K562 (cell line): ENCODE data around the gene HDAC6. TPM values are rescaled to one million over a fixed set of nuclear protein-coding genes. Genes with fewer than 3 reads are reported as not detected.

Experiments
- ADNP ChIP-seq: fragments of 200-800 bp; sonication (Bioruptor generic); IDR thresholded peaks from 2 replicates; pipeline ENCODE4 v1.6.1; 2016; ENCODE audit warnings: missing genetic modification characterization, missing compliant biosample characterization
- BMI1 ChIP-seq: fragments of 150-350 bp; IDR thresholded peaks from 2 replicates; pipeline ENCODE4 v1.6.1; 2014; ENCODE audit warnings: low read length
- CBFB ChIP-seq: sonication (generic); formaldehyde crosslinking; IDR thresholded peaks from 2 replicates; pipeline ENCODE4 v1.4.0; 2020; ENCODE audit warnings: mild to moderate bottlenecking, missing genetic modification reagents
- CREM ChIP-seq: IDR thresholded peaks from 2 replicates; pipeline ENCODE4 v1.6.1; 2014; ENCODE audit warnings: antibody characterized with exemption, low read depth
- DDX20 ChIP-seq: fragments of 450-650 bp; IDR thresholded peaks from 2 replicates; pipeline ENCODE4 v1.6.1; 2016; ENCODE audit warnings: missing genetic modification characterization, low read depth, mild to moderate bottlenecking, missing compliant biosample characterization, moderate library complexity
- ESRRB ChIP-seq: fragments of 250-450 bp; sonication (Bioruptor Pico); IDR thresholded peaks from 2 replicates; pipeline ENCODE4 v1.5.0; 2020; ENCODE audit warnings: mild to moderate bottlenecking, moderate library complexity, borderline replicate concordance
- JUND ChIP-seq, 2 experiments: IDR thresholded peaks; 2 replicates in 1 of 2; 3 replicates in 1 of 2; pipeline ENCODE4 v1.6.1; 2011; ENCODE audit warnings: borderline replicate concordance in 2 of 2, low read depth in 2 of 2, low read length in 2 of 2, improper control_type of control experiment in 1 of 2, missing biosample characterization in 1 of 2, missing genetic modification characterization in 1 of 2, missing genetic modification reagents in 1 of 2
- MECOM ChIP-seq: fragments of 250-450 bp; sonication (Bioruptor Pico); IDR thresholded peaks from 2 replicates; pipeline ENCODE4 v1.8.0; 2022; ENCODE audit warnings: inconsistent platforms
- MTA1 ChIP-seq: fragments of 450-650 bp; IDR thresholded peaks from 2 replicates; pipeline ENCODE4 v1.6.1; 2017; ENCODE audit warnings: borderline replicate concordance
- POLR2A ChIP-seq: fragments of 450-650 bp; conservative IDR thresholded peaks from 2 replicates; pipeline ENCODE4 v1.6.1; 2016
- RUNX1 ChIP-seq: sonication (generic); IDR thresholded peaks from 2 replicates; pipeline ENCODE4 v1.6.1; 2016; ENCODE audit warnings: antibody characterized with exemption, low read depth
- SMARCB1 ChIP-seq: IDR thresholded peaks from 2 replicates; pipeline ENCODE4 v1.6.1; 2011; ENCODE audit warnings: improper control_type of control experiment, low read depth; ENCODE audit not compliant: insufficient read length
- SNIP1 ChIP-seq: fragments of 450-650 bp; IDR thresholded peaks from 2 replicates; pipeline ENCODE4 v1.7.1; 2017; ENCODE audit warnings: low read depth, mild to moderate bottlenecking
- XRCC5 ChIP-seq: fragments of 200-400 bp; formaldehyde crosslinking; IDR thresholded peaks from 2 replicates; pipeline ENCODE4 v1.6.1; 2017; ENCODE audit warnings: low read depth, mild to moderate bottlenecking, low read length
- ZNF217 ChIP-seq: sonication (generic); formaldehyde crosslinking; IDR thresholded peaks from 2 replicates; pipeline ENCODE4 v1.8.0; 2022; ENCODE audit warnings: mild to moderate bottlenecking, missing genetic modification reagents
- ZNF232 ChIP-seq: sonication (generic); formaldehyde crosslinking; IDR thresholded peaks from 2 replicates; pipeline ENCODE4 v1.8.0; 2022; ENCODE audit warnings: mild to moderate bottlenecking, missing genetic modification reagents
- ZNF274 ChIP-seq: IDR thresholded peaks from 2 replicates; pipeline ENCODE4 v1.6.1; 2011; ENCODE audit warnings: low read depth, mild to moderate bottlenecking, low read length, moderate library complexity, borderline replicate concordance
- ZNF282 ChIP-seq: sonication (generic); formaldehyde crosslinking; IDR thresholded peaks from 2 replicates; pipeline ENCODE4 v1.8.1; 2023; ENCODE audit warnings: missing genetic modification reagents
- ZNF75A ChIP-seq: fragments of 450-650 bp; formaldehyde crosslinking; IDR thresholded peaks from 2 replicates; pipeline ENCODE4 v1.4.0; 2020; ENCODE audit warnings: mild to moderate bottlenecking
- polyA plus RNA-seq, 8 experiments: library from polyadenylated mRNA; depleted of rRNA in 4 of 8; stranded (reverse) in 5 of 8; unstranded in 3 of 8; fragments of >200 nt; fragmentation: Nextera tagmentation in 2 of 8; fragmentation: Illumina TruSeq in 1 of 8; extraction: Ambion mirVana in 2 of 8; extraction: Trizol in 1 of 8; gene quantifications; 2 replicates each; pipeline versions ENCODE4 v1.2.1 to v1.2.3, GENCODE V29; 2011 to 2014; ENCODE audit warnings: inconsistent platforms in 1 of 8, missing spikeins in 1 of 8
- total RNA-seq, 7 experiments: library from RNA; depleted of rRNA in 6 of 7; stranded (reverse); fragments of >200 nt in 6 of 7; fragmentation: Illumina TruSeq in 2 of 7; extraction: Trizol in 2 of 7; gene quantifications; 2 replicates each; pipeline versions ENCODE4 v1.2.1 to v1.2.3, GENCODE V29; 2011 to 2021; ENCODE audit warnings: low replicate concordance in 1 of 7
- TF ChIP-seq, protein P1 (sequence below): fragments of 250-450 bp; sonication (Bioruptor Pico); IDR thresholded peaks from 2 replicates; pipeline ENCODE4 v1.5.0; 2020; ENCODE audit warnings: mild to moderate bottlenecking, borderline replicate concordance
- TF ChIP-seq, protein P2 (sequence below): sonication (generic); formaldehyde crosslinking; IDR thresholded peaks from 2 replicates; pipeline ENCODE4 v1.8.0; 2022; ENCODE audit warnings: mild to moderate bottlenecking, missing genetic modification reagents, borderline replicate concordance
- TF ChIP-seq, protein P3 (sequence below): fragments of 450-650 bp; formaldehyde crosslinking; IDR thresholded peaks from 2 replicates; pipeline ENCODE4 v1.4.0; 2020; ENCODE audit warnings: mild to moderate bottlenecking, moderate library complexity
- TF ChIP-seq, protein P4 (sequence below): fragments of 450-650 bp; conservative IDR thresholded peaks from 2 replicates; pipeline ENCODE4 v1.6.1; 2016; ENCODE audit warnings: missing genetic modification characterization, low read depth, mild to moderate bottlenecking, control low read depth, missing compliant biosample characterization

HDAC6 gene
- total and polyA plus RNA-seq, 9 of the 15 experiments (the other 6 are each of a cell fraction or from before 2014, with no cell fraction given): 29.9 to 101 (median 71.2) TPM

DNA sequence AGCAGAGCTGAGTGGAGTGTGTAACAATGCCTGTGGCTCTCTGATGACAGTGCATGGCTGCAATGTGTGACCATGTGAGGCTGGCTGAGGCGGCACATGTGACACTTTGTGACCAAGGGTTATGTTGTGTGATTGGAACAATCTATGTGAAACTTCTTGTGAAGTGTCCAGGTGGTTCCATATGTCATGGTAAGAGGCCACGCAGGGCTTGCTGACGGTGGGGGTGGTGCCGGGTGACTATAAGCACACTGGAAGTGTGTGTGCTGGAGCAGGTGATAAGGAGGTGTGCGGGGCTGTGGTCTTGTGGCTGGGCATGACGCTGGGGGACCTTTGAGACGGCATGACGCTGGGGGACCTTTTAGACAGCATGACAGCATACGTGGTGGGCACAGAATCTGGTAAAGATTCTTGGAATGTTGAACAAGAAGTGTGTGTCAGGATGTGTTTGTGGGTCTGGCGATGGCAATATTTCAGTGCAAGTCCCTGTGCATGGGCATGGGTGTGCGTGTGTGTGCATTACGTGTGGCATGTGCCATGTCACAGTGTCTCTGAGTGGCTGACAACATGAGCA is 7.4 kb upstream of the HDAC6 start (continued):
- TF ChIP-seq, protein P1, sequence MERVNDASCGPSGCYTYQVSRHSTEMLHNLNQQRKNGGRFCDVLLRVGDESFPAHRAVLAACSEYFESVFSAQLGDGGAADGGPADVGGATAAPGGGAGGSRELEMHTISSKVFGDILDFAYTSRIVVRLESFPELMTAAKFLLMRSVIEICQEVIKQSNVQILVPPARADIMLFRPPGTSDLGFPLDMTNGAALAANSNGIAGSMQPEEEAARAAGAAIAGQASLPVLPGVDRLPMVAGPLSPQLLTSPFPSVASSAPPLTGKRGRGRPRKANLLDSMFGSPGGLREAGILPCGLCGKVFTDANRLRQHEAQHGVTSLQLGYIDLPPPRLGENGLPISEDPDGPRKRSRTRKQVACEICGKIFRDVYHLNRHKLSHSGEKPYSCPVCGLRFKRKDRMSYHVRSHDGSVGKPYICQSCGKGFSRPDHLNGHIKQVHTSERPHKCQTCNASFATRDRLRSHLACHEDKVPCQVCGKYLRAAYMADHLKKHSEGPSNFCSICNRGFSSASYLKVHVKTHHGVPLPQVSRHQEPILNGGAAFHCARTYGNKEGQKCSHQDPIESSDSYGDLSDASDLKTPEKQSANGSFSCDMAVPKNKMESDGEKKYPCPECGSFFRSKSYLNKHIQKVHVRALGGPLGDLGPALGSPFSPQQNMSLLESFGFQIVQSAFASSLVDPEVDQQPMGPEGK (CRISPR knock-in tag): no peak
- TF ChIP-seq RUNX1 (no peak), CREM (peak; percentile 39; the same call in 1 of the 2 replicates), ZNF232 (CRISPR knock-in tag) (no peak), XRCC5 (no peak), BMI1 (no peak), MTA1 (no peak), ZNF217 (CRISPR knock-in tag) (no peak), ESRRB (CRISPR knock-in tag) (no peak), SNIP1 (no peak), JUND (IDR thresholded peaks at IDR 0.05; ENCODE audit: borderline replicate concordance, low read depth, low read length) (no peak), JUND (tag; IDR thresholded peaks at IDR 0.05; ENCODE audit: borderline replicate concordance, low read depth, low read length) (peak; percentile 8; the same call in 1 of the 3 replicates), ADNP (tag) (no peak), ZNF282 (CRISPR knock-in tag) (no peak), CBFB (CRISPR knock-in tag) (no peak), MECOM (CRISPR knock-in tag) (no peak), SMARCB1 (no peak), DDX20 (tag) (no peak), POLR2A (peak; percentile 75; the same call in 1 of the 2 replicates), ZNF75A (no peak), ZNF274 (no peak)
- TF ChIP-seq, protein P2, sequence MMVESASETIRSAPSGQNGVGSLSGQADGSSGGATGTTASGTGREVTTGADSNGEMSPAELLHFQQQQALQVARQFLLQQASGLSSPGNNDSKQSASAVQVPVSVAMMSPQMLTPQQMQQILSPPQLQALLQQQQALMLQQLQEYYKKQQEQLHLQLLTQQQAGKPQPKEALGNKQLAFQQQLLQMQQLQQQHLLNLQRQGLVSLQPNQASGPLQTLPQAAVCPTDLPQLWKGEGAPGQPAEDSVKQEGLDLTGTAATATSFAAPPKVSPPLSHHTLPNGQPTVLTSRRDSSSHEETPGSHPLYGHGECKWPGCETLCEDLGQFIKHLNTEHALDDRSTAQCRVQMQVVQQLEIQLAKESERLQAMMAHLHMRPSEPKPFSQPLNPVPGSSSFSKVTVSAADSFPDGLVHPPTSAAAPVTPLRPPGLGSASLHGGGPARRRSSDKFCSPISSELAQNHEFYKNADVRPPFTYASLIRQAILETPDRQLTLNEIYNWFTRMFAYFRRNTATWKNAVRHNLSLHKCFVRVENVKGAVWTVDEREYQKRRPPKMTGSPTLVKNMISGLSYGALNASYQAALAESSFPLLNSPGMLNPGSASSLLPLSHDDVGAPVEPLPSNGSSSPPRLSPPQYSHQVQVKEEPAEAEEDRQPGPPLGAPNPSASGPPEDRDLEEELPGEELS: no peak
- TF ChIP-seq, protein P3, sequence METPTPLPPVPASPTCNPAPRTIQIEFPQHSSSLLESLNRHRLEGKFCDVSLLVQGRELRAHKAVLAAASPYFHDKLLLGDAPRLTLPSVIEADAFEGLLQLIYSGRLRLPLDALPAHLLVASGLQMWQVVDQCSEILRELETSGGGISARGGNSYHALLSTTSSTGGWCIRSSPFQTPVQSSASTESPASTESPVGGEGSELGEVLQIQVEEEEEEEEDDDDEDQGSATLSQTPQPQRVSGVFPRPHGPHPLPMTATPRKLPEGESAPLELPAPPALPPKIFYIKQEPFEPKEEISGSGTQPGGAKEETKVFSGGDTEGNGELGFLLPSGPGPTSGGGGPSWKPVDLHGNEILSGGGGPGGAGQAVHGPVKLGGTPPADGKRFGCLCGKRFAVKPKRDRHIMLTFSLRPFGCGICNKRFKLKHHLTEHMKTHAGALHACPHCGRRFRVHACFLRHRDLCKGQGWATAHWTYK (CRISPR knock-in tag): no peak; the same call in 1 of the 2 replicates
- TF ChIP-seq, protein P4, sequence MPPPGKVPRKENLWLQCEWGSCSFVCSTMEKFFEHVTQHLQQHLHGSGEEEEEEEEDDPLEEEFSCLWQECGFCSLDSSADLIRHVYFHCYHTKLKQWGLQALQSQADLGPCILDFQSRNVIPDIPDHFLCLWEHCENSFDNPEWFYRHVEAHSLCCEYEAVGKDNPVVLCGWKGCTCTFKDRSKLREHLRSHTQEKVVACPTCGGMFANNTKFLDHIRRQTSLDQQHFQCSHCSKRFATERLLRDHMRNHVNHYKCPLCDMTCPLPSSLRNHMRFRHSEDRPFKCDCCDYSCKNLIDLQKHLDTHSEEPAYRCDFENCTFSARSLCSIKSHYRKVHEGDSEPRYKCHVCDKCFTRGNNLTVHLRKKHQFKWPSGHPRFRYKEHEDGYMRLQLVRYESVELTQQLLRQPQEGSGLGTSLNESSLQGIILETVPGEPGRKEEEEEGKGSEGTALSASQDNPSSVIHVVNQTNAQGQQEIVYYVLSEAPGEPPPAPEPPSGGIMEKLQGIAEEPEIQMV: no peak
